ENCODE results near the gene FBXO21. TPM values are rescaled to one million over a fixed set of nuclear protein-coding genes. Genes with fewer than 3 reads are reported as not detected.
A peak's percentile ranks its signal among the peaks of the same experiment; 100 is the strongest.

The FBXO21 gene, protein sequence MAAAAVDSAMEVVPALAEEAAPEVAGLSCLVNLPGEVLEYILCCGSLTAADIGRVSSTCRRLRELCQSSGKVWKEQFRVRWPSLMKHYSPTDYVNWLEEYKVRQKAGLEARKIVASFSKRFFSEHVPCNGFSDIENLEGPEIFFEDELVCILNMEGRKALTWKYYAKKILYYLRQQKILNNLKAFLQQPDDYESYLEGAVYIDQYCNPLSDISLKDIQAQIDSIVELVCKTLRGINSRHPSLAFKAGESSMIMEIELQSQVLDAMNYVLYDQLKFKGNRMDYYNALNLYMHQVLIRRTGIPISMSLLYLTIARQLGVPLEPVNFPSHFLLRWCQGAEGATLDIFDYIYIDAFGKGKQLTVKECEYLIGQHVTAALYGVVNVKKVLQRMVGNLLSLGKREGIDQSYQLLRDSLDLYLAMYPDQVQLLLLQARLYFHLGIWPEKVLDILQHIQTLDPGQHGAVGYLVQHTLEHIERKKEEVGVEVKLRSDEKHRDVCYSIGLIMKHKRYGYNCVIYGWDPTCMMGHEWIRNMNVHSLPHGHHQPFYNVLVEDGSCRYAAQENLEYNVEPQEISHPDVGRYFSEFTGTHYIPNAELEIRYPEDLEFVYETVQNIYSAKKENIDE
- 12.4 TPM for total RNA-seq (2013)
- polyA plus RNA-seq (10 to 100 TPM in 2 of 3 donors, 1 to 10 TPM in 1; 7.7 to 19.1 (median 17.2) TPM), polyA minus RNA-seq (57.9 and 71.6 TPM in 2 replicates), total RNA-seq (7.2 to 45.5 (median 31.6) reads per million in 11 experiments)

DNA sequence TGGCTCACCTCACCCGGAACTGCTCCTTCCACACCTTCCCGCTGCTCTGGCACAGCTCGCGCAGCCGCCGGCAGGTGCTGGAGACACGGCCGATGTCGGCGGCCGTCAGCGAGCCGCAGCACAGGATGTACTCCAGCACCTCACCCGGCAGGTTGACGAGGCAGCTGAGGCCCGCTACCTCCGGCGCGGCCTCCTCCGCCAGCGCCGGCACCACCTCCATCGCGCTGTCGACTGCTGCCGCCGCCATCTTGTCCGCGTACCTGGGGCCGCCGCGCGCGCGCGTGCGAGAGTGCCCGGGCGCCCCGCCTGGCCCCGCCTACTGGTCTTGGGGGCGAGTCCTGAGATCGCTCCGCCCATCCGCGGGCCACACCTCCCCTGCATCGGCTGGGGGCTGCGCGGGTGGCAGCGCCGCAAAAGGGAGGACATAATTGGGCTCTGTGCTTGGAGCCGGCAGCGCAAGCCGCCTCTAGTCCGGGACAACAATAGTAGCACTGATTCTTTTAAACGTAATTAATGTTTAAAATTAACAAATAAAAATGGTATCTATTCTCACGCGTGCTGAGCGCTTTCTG is at the start of gene FBXO21:
Gene FBXO21, minus strand, starts transcription at position 261 of the 572 bp plus-strand sequence. Its CDS starts 14 bp downstream, at position 247.
- H3K4me3 ChIP-seq (replicated peaks in 1 of 3; ENCODE audit: low read depth in 2 of 3, low read length in 3 of 3): peak within 1 kb of the TSS; percentile 66 to 97 (median 81)
- WGBS (ENCODE audit: insufficient coverage): under 1% methylated on average over 49 of the region's 59 CpGs
- H3K79me2 ChIP-seq (ENCODE audit: insufficient read depth, low read length): peaks cover 6% of the 10 kb centered on the region
- peak within 1 kb of the TSS in 1 of 2 donors; percentile 66 for H3K27ac ChIP-seq (ENCODE audit: low read depth in 1 of 2, low read length in 2 of 2)
- no peaks in the 10 kb centered on the region for H4K20me1 ChIP-seq (ENCODE audit: insufficient read depth, low read length)
- H3K4me1 ChIP-seq (ENCODE audit: control insufficient read depth in 1 of 2, insufficient read depth in 2 of 2, low read length in 2 of 2): peaks cover 12 to 17% of the 10 kb centered on the region in 2 donors
- intact Hi-C loops (cut with micrococcal nuclease): no loop called here
- peaks cover 7 to 21% of the 10 kb centered on the region in 2 donors for H3K36me3 ChIP-seq (replicated peaks in 1 of 2; ENCODE audit: control insufficient read depth in 1 of 2, insufficient read depth in 2 of 2, low read length in 2 of 2)
- DNase-seq: peak; percentile 60 to 74 (median 69)
- peak within 1 kb of the TSS; percentile 95 to 98 for H3K4me3 Mint-ChIP-seq
- peak within 1 kb of the TSS; percentile 90 for H2AFZ ChIP-seq (ENCODE audit: insufficient read depth, low read depth, low read length, poor library complexity, severe bottlenecking)
- H3K4me1 Mint-ChIP-seq: peaks cover 14% of the 10 kb centered on the region
- H3K36me3 Mint-ChIP-seq: peaks cover 19 to 30% of the 10 kb centered on the region in 2 donors
- no peaks in the 10 kb centered on the region for H3K9me3 ChIP-seq (replicated peaks in 1 of 2; ENCODE audit: control insufficient read depth in 1 of 2, insufficient read depth in 1 of 2, low read length in 2 of 2)
- H3K27ac Mint-ChIP-seq: peak within 1 kb of the TSS in 6 of 7 donors; percentile 23 to 81 (median 44)
- H3K9ac ChIP-seq (ENCODE audit: insufficient read depth, low read length, poor library complexity, severe bottlenecking): peak within 1 kb of the TSS; percentile 81
- TF ChIP-seq, protein P1, sequence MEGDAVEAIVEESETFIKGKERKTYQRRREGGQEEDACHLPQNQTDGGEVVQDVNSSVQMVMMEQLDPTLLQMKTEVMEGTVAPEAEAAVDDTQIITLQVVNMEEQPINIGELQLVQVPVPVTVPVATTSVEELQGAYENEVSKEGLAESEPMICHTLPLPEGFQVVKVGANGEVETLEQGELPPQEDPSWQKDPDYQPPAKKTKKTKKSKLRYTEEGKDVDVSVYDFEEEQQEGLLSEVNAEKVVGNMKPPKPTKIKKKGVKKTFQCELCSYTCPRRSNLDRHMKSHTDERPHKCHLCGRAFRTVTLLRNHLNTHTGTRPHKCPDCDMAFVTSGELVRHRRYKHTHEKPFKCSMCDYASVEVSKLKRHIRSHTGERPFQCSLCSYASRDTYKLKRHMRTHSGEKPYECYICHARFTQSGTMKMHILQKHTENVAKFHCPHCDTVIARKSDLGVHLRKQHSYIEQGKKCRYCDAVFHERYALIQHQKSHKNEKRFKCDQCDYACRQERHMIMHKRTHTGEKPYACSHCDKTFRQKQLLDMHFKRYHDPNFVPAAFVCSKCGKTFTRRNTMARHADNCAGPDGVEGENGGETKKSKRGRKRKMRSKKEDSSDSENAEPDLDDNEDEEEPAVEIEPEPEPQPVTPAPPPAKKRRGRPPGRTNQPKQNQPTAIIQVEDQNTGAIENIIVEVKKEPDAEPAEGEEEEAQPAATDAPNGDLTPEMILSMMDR (IDR thresholded peaks at IDR 0.05): no peak
- H3K27me3 Mint-ChIP-seq (ENCODE audit: low read depth in 3 of 3): peaks cover 24 to 42% (median 27%) of the 10 kb centered on the region in 3 donors
- peak within 1 kb of the TSS; percentile 87 for H3K4me2 ChIP-seq (replicated peaks; ENCODE audit: extremely low read depth, low read length, poor library complexity, severe bottlenecking)
- H3K9me3 Mint-ChIP-seq: peaks cover 0 to 18% (median 8%) of the 10 kb centered on the region in 7 donors
- H3K27me3 ChIP-seq (ENCODE audit: control insufficient read depth in 2 of 2, insufficient read depth in 2 of 2, low read length in 2 of 2): peaks cover 8 to 16% of the 10 kb centered on the region in 2 donors

DNA sequence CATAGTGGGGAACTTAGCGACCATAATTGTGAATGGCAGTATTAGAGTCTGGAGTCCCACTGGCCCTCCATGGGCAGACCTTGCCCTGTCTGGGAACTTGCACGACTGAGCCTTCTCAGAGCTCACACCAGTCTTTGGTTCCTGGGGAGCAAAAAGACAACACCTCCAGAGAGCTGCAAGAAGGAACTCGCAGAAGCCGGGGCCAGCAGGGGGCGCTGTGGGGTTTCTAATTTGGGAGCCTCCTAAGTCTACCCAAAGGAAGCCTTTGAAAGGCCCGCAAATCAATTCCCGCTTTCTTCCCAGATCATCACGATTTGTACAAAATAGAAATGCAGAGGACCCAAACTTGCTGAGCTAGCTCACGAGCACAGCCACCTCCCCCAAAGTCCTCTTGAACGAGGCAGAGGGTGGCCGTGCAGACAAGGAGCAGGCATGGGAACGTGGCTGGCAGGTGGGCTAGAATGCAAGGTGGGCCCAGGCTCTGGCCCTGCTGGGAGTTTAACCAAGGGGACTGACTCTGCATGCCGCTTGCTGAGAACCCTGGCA is 46.3 kb upstream of the FBXO21 start:
- Mint-ChIP-seq H3K27ac (no peak overlapping the region), H3K4me1 (no peaks in the 10 kb centered on the region), H3K9me3 (no peaks in the 10 kb centered on the region), H3K36me3 (no peaks in the 10 kb centered on the region), H3K27me3 (ENCODE audit: low read depth in 3 of 3) (peaks cover 4 to 11% (median 10%) of the 10 kb centered on the region in 3 donors), H3K4me3 (no peak overlapping the region)
- peak; percentile 12 to 36 (median 33) for DNase-seq
- H4K20me1 ChIP-seq (ENCODE audit: insufficient read depth, low read length): no peaks in the 10 kb centered on the region
- H2AFZ ChIP-seq (ENCODE audit: insufficient read depth, low read depth, low read length, poor library complexity, severe bottlenecking): no peak overlapping the region
- no peaks in the 10 kb centered on the region for H3K79me2 ChIP-seq (ENCODE audit: insufficient read depth, low read length)
- intact Hi-C loops (cut with micrococcal nuclease): loop anchor here in 1 of 2 donors (5.0 kb wide), 1 partner anchor 601 kb away; no protein-coding TSS in a partner anchor
- no peak overlapping the region for H3K27ac ChIP-seq (ENCODE audit: low read depth in 1 of 2, low read length in 2 of 2)
- H3K4me1 ChIP-seq (ENCODE audit: control insufficient read depth in 1 of 2, insufficient read depth in 2 of 2, low read length in 2 of 2): no peaks in the 10 kb centered on the region
- no peaks in the 10 kb centered on the region for H3K27me3 ChIP-seq (ENCODE audit: control insufficient read depth in 2 of 2, insufficient read depth in 2 of 2, low read length in 2 of 2)
- 7% methylated on average over 13 of the region's 13 CpGs for WGBS (ENCODE audit: insufficient coverage)
- no peaks in the 10 kb centered on the region for H3K36me3 ChIP-seq (replicated peaks in 1 of 2; ENCODE audit: control insufficient read depth in 1 of 2, insufficient read depth in 2 of 2, low read length in 2 of 2)
- TF ChIP-seq, protein P1 (IDR thresholded peaks at IDR 0.05): peak; percentile 86
- H3K9me3 ChIP-seq (replicated peaks in 1 of 2; ENCODE audit: control insufficient read depth in 1 of 2, insufficient read depth in 1 of 2, low read length in 2 of 2): no peaks in the 10 kb centered on the region
- no peak overlapping the region for H3K9ac ChIP-seq (ENCODE audit: insufficient read depth, low read length, poor library complexity, severe bottlenecking)
- H3K4me2 ChIP-seq (replicated peaks; ENCODE audit: extremely low read depth, low read length, poor library complexity, severe bottlenecking): no peak overlapping the region
- H3K4me3 ChIP-seq (replicated peaks in 1 of 3; ENCODE audit: low read depth in 2 of 3, low read length in 3 of 3): no peak overlapping the region
